Lower lobe of right lung (tissue), 2 donors: ENCODE results near the gene NASP. TPM values are rescaled to one million over a fixed set of nuclear protein-coding genes. Genes with fewer than 3 reads are reported as not detected.

Experiments
- ATAC-seq, 2 donors: fragments of 200-7000 bp; cut with Tn5 transposase; one replicate each; pipeline ENCODE4 v1.9.1; 2020 to 2022; ENCODE audit warnings: mild to moderate bottlenecking in 2 of 2, moderate library complexity in 2 of 2
- DNase-seq: peaks from one replicate; pipeline ENCODE4 v3.0.0-alpha.2; 2020
- H3K27ac ChIP-seq: fragments of 200-600 bp; one replicate; pipeline ENCODE4 v1.8.0; 2022
- H3K27me3 ChIP-seq: fragments of 200-600 bp; one replicate; pipeline ENCODE4 v1.8.0; 2022; ENCODE audit warnings: low read depth
- H3K36me3 ChIP-seq: fragments of 200-600 bp; one replicate; pipeline ENCODE4 v1.8.0; 2022; ENCODE audit warnings: mild to moderate bottlenecking
- H3K4me1 ChIP-seq: fragments of 200-600 bp; one replicate; pipeline ENCODE4 v1.8.0; 2022
- H3K4me3 ChIP-seq: fragments of 200-600 bp; one replicate; pipeline ENCODE4 v1.8.0; 2022; ENCODE audit warnings: mild to moderate bottlenecking
- H3K9me3 ChIP-seq: fragments of 200-600 bp; one replicate; pipeline ENCODE4 v1.8.0; 2022
- CTCF ChIP-seq: fragments of 200-600 bp; IDR thresholded peaks from one replicate; pipeline ENCODE4 v1.8.0; 2022; ENCODE audit warnings: antibody characterized with exemption, mild to moderate bottlenecking
- intact Hi-C: fragments of 100-400 bp; cut with DNase I; formaldehyde crosslinking; loops from one replicate; pipeline ENCODE4 v1.11.0; 2022
- total RNA-seq: library from RNA; stranded (reverse); fragmentation: NEBNext Ultra II Directional; extraction: Animal tissue kit (Norgen Biotek cat#: 25700); gene quantifications from one replicate; pipeline ENCODE4 v1.2.1, GENCODE V29; 2021
- donor health status: DM: no; HTN: yes; CAD: no; lungs with severe emphysema.

The NASP gene
- total RNA-seq, 1 donor from 2014 or later: 50.0 TPM

DNA sequence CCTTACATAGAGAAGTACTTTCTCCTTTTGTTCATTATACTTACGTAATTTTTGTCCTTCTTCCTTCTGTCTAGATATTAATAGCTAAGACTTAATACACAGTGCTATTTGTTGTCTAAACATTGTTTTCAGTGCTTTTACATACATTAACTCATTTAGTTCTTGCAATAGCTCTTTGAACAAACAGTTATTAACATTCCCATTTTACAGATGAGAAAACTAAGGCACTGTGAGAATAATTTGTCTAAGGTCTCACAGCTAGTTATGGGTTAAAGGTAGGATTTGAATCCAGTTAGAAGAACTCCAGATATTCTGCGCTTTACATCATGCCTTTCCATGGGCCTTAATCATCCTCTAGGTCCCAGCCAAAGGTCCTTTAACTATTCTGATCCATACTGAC, 20.4 kb downstream of the NASP start:
- Histone ChIP-seq H3K4me1 (peaks cover 14% of the 10 kb centered on the region), H3K4me3 (no peak overlapping the region), H3K36me3 (peaks cover 22% of the 10 kb centered on the region), H3K27me3 (no peaks in the 10 kb centered on the region), H3K9me3 (no peaks in the 10 kb centered on the region), H3K27ac (no peak overlapping the region)
- DNase-seq (no peak), ATAC-seq (no peak)
- TF ChIP-seq CTCF: no peak
- intact Hi-C loops: no loop called here

- Histone ChIP-seq H3K27ac (no peak overlapping the region), H3K27me3 (no peaks in the 10 kb centered on the region), H3K36me3 (peaks cover 39% of the 10 kb centered on the region), H3K4me1 (peaks cover 14% of the 10 kb centered on the region), H3K9me3 (no peaks in the 10 kb centered on the region), H3K4me3 (no peak overlapping the region)
- peak in 1 of 2 donors; percentile 49 for ATAC-seq
- no peak for DNase-seq
- intact Hi-C loops: no loop called here
- TF ChIP-seq CTCF: no peak
Measured at GRCh38 chr1:45607404-45608074, 23.7 kb downstream of the NASP start.

DNA sequence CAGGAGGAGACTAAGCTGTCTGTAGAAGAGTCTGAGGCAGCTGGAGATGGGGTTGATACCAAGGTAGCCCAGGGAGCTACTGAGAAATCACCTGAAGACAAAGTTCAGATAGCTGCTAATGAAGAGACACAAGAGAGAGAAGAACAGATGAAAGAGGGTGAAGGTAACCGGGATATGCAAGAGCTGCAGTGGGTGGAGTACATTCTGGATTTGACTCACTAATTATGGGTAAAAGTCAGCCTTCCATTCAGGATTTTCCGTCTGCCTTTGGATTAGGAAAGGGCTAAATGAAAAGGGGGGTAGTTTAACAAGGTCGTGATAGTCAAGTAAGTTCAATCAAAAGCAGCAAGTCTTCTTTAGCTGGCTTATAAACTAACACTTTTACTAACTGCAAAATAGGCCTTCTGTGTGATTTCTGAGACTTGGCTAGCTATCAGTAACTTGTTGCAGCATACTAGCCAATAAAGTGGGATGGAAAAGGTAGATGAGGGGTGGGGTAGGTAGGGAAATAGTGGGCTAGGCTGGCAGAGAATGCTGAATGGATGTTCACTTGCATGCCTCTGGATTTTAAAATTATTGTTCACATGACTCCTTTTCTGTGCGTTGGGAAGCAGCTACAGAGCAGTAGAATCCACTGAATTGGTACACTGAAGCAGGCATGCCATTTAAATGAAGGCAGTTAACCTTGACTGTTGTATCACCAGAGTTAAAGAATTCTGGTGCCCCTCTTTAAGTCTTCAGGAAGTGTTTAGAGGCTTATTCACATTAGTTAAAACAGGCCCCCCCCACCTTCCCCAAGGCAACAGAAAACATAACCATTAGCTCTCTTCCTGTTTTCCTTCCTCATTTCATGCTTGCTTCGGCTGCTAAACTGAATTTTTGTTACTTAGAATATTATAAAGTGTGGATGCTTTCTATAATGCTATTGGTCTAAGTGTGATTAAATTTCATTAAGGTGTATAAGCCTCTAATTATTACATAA, 24.6 kb downstream of the NASP start:
- Histone ChIP-seq H3K27me3 (no peaks in the 10 kb centered on the region), H3K9me3 (no peaks in the 10 kb centered on the region), H3K36me3 (peaks cover 46% of the 10 kb centered on the region), H3K27ac (peak overlapping the region; percentile 7), H3K4me1 (peaks cover 14% of the 10 kb centered on the region), H3K4me3 (no peak overlapping the region)
- ATAC-seq (peak in 1 of 2 donors; percentile 50), DNase-seq (no peak)
- TF ChIP-seq CTCF: no peak
- intact Hi-C loops: no loop called here

DNA sequence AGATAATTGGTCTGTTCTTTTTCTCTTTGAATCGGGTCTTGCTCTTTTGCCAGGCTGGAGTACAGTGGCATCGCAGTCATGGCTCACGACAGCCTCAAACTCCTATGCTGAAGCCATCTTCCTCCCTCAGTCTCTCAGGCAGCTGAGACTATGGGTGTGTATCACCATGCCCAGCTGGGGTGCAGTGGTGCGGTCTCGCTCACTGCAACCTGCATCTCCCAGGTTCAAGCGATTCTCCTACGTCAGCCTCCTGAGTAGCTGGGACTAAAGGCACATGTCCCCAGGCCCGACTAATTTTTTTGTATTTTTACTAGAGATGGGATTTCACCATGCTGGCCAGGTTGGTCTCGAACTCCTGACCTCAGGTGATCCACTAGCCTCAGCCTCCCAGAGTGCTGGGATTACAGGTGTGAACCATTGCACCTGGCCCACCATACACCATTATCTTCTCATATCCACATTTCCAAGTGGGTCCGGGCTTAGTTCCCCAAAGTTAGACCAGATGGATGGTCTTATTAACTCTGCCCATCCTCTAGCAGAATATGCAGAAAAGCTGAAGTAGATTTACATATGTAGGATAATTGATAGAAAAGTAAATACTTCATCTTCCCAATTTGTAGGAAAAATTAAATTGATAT, 26.9 kb downstream of the NASP start:
- H3K4me3 ChIP-seq: no peak overlapping the region
- intact Hi-C loops: no loop called here
- H3K27me3 ChIP-seq: no peaks in the 10 kb centered on the region
- H3K4me1 ChIP-seq: peaks cover 14% of the 10 kb centered on the region
- H3K9me3 ChIP-seq: no peaks in the 10 kb centered on the region
- no peak overlapping the region for H3K27ac ChIP-seq
- H3K36me3 ChIP-seq: peaks cover 61% of the 10 kb centered on the region
- ATAC-seq (no peak), DNase-seq (no peak)
- no peak for TF ChIP-seq CTCF

DNA sequence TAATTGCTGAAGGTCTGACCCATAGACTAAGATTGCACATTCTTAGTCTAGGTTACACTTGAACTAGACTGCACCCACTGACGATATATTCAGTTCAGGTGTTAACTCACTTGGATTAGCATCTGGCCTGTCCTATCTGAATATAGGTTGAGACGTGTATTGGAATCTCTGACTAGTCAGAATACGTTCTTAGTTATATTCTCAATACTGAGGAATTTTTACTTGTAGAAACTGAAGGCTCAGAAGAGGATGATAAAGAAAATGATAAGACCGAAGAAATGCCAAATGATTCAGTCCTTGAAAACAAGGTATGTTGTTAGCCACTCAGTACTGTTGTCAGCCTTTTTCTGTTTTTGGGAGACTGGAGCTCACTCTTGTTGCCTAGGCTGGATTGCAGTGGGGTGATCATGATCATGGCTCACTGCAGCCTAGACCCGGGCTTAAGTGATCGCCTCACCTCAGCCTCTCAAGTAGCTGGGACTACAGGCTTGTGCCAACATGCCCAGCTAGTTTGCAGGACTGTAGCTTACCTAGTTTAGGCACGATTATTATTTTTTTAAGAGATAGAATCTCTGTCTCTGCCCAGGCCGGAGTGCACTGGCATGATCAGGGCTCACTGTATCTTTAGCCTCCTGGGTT, 29.2 kb downstream of the NASP start:
- intact Hi-C loops: no loop called here
- Histone ChIP-seq H3K27ac (no peak overlapping the region), H3K4me3 (no peak overlapping the region), H3K36me3 (peaks cover 71% of the 10 kb centered on the region), H3K4me1 (peaks cover 6% of the 10 kb centered on the region), H3K9me3 (no peaks in the 10 kb centered on the region), H3K27me3 (no peaks in the 10 kb centered on the region)
- DNase-seq: no peak
- TF ChIP-seq CTCF: no peak
- no peak for ATAC-seq
